Left lung (tissue), 10 donors: ENCODE data around the gene SPTLC3. TPM values are rescaled to one million over a fixed set of nuclear protein-coding genes. Genes with fewer than 3 reads are reported as not detected.

Experiments used
- ATAC-seq: fragments of 200-7000 bp; cut with Tn5 transposase; one replicate; pipeline ENCODE4 v1.9.1; 2020; ENCODE audit warnings: moderate library complexity
- DNase-seq, 4 donors: peaks; one replicate each; pipeline ENCODE4 v3.0.0-alpha.2; 2013 to 2020
- H3K27ac ChIP-seq, 2 donors: fragments of 200-600 bp; sonication (generic) in 1 of 2; one replicate each; pipeline versions ENCODE4 v1.5.0 to v1.8.0; 2020 to 2021
- H3K27me3 ChIP-seq, 2 donors: fragments of 200-600 bp; sonication (generic) in 1 of 2; one replicate each; pipeline versions ENCODE4 v1.5.0 to v1.8.0; 2020 to 2021
- H3K36me3 ChIP-seq, 2 donors: fragments of 200-600 bp; sonication (generic) in 1 of 2; one replicate each; pipeline versions ENCODE4 v1.5.0 to v1.8.0; 2020 to 2021
- H3K4me1 ChIP-seq, 2 donors: fragments of 200-600 bp; one replicate each; pipeline ENCODE4 v1.8.0; 2021
- H3K4me3 ChIP-seq, 2 donors: fragments of 200-600 bp; sonication (generic) in 1 of 2; one replicate each; pipeline versions ENCODE4 v1.5.0 to v1.8.0; 2020 to 2021; ENCODE audit warnings: mild to moderate bottlenecking in 1 of 2
- H3K9me3 ChIP-seq, 2 donors: fragments of 200-600 bp; sonication (generic) in 1 of 2; one replicate each; pipeline versions ENCODE4 v1.5.0 to v1.8.0; 2020 to 2021
- CTCF ChIP-seq, 2 donors: fragments of 200-600 bp; sonication (generic) in 1 of 2; IDR thresholded peaks; one replicate each; pipeline versions ENCODE4 v1.5.0 to v1.8.0; 2021; ENCODE audit warnings: antibody characterized with exemption in 2 of 2
- intact Hi-C, 2 donors: fragments of 100-400 bp; cut with DNase I; formaldehyde crosslinking; loops; one replicate each; pipeline versions ENCODE4 v1.11.2 to v1.14.2; 2022
- polyA plus RNA-seq, 6 donors: library from polyadenylated mRNA; unstranded; fragments of 120-200 nt; gene quantifications; one replicate each; pipeline ENCODE4 v1.2.1, GENCODE V29; 2013; ENCODE audit not compliant: insufficient read length in 6 of 6
- total RNA-seq, 2 donors: library from RNA; stranded (reverse); fragmentation: NEBNext Ultra II Directional; extraction: Animal tissue kit (Norgen Biotek cat#: 25700); gene quantifications; one replicate each; pipeline ENCODE4 v1.2.1, GENCODE V29; 2021
- donor health status: DM: no; HTN: yes; CAD: no.
- donor health status: DM: no; HTN: no; CAD: no.

The SPTLC3 gene
- total and polyA plus RNA-seq, 8 donors: 10.4 to 25.0 (median 13.9) TPM

- H3K9me3 ChIP-seq: no peaks in the 10 kb centered on the region
- no peak overlapping the region for H3K27ac ChIP-seq
- no peaks in the 10 kb centered on the region for H3K27me3 ChIP-seq
- intact Hi-C loops: no loop called here
- no peaks in the 10 kb centered on the region for H3K36me3 ChIP-seq
- no peaks in the 10 kb centered on the region for H3K4me1 ChIP-seq
- H3K4me3 ChIP-seq: no peak overlapping the region
- TF ChIP-seq CTCF (IDR thresholded peaks at IDR 0.05): no peak
- DNase-seq (no peak), ATAC-seq (no peak)
These were observed 193.8 kb downstream of the SPTLC3 start for GRCh38 chr20:13202565-13202964.

GRCh38 chr20:13205425-13205824 lies 196.7 kb downstream of the SPTLC3 start:
- no peak overlapping the region for H3K27ac ChIP-seq
- intact Hi-C loops: no loop called here
- no peaks in the 10 kb centered on the region for H3K4me1 ChIP-seq
- no peak overlapping the region for H3K4me3 ChIP-seq
- no peak for TF ChIP-seq CTCF (IDR thresholded peaks at IDR 0.05)
- DNase-seq (no peak), ATAC-seq (no peak)
- H3K36me3 ChIP-seq: no peaks in the 10 kb centered on the region
- H3K9me3 ChIP-seq: no peaks in the 10 kb centered on the region
- H3K27me3 ChIP-seq: no peaks in the 10 kb centered on the region

GRCh38 chr20:13205848-13206434 lies 197.2 kb downstream of the SPTLC3 start:
- DNase-seq: no peak
- Histone ChIP-seq H3K9me3 (no peaks in the 10 kb centered on the region), H3K27ac (no peak overlapping the region), H3K36me3 (no peaks in the 10 kb centered on the region), H3K4me3 (no peak overlapping the region), H3K4me1 (no peaks in the 10 kb centered on the region), H3K27me3 (no peaks in the 10 kb centered on the region)
- intact Hi-C loops: no loop called here
- no peak for TF ChIP-seq CTCF (IDR thresholded peaks at IDR 0.05)
- no peak for ATAC-seq

- Histone ChIP-seq H3K4me1 (no peaks in the 10 kb centered on the region), H3K36me3 (no peaks in the 10 kb centered on the region), H3K27me3 (no peaks in the 10 kb centered on the region), H3K4me3 (no peak overlapping the region), H3K9me3 (no peaks in the 10 kb centered on the region), H3K27ac (no peak overlapping the region)
- intact Hi-C loops: no loop called here
- ATAC-seq (no peak), DNase-seq (no peak)
- TF ChIP-seq CTCF (IDR thresholded peaks at IDR 0.05): no peak
These were observed 198.2 kb downstream of the SPTLC3 start for GRCh38 chr20:13207016-13207415.

GRCh38 chr20:13211956-13212618 lies 203.3 kb downstream of the SPTLC3 start:
- no peak for ATAC-seq
- no peak for TF ChIP-seq CTCF (IDR thresholded peaks at IDR 0.05)
- H3K27me3 ChIP-seq: no peaks in the 10 kb centered on the region
- DNase-seq: no peak
- no peak overlapping the region for H3K27ac ChIP-seq
- no peaks in the 10 kb centered on the region for H3K4me1 ChIP-seq
- no peaks in the 10 kb centered on the region for H3K9me3 ChIP-seq
- intact Hi-C loops: no loop called here
- no peaks in the 10 kb centered on the region for H3K36me3 ChIP-seq
- no peak overlapping the region for H3K4me3 ChIP-seq
